GDM1 (cell line): ENCODE results near the gene S1PR4.
"Not testable (repeated sequence)": the region's sequence is repeated elsewhere in the genome, so short reads cannot be mapped to it uniquely, and the experiment has no call there.

ENCODE experiments used
- DNase-seq: peaks from one replicate; lab custom pipeline; 2025; lab: John Stamatoyannopoulos, UW

S1PR4 gene

DNA sequence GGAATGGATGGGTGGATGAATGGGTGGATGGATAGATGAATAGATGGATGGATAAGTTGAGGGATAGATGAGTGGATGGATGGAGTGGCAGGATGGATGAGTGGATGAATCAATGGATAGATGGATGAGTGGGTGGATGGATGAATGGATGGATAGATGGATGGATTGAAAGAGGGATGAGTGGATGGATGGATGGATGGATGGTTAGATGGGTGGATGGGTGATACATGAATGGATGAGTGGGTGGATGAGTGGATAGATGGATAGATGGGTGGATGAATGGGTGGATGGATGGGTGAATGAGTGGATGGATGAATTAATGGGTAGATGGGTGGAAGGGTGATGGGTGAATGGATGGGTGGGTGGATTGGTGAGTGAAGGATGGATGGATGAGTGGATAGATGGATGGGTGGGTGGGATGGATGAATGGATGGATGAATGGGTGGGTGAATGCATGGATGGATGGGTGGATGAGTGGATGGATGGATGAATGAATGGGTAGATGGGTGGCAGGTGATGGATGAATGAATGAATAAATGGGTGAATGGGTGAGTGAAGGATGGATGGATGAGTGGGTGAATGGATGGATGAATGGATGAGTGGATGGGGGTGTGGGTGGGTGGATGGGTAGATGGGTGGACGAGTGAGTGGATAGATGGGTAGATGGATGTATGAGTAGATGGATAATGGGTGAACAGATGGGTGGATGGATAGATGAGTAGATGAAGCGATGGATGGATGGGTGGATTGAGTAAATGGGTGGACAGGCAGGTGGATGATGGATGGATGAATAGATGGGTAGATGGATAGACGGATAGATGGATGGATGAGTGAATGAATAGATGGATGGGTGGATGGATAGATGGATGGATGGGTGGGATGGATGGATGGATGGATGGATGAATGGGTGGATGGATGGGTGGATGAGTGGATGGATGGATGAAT, 25.0 kb upstream of the S1PR4 start:
- DNase-seq: no peak

- not testable (repeated sequence) for DNase-seq
Measured at GRCh38 chr19:3154447-3154846, 24.1 kb upstream of the S1PR4 start.

DNA sequence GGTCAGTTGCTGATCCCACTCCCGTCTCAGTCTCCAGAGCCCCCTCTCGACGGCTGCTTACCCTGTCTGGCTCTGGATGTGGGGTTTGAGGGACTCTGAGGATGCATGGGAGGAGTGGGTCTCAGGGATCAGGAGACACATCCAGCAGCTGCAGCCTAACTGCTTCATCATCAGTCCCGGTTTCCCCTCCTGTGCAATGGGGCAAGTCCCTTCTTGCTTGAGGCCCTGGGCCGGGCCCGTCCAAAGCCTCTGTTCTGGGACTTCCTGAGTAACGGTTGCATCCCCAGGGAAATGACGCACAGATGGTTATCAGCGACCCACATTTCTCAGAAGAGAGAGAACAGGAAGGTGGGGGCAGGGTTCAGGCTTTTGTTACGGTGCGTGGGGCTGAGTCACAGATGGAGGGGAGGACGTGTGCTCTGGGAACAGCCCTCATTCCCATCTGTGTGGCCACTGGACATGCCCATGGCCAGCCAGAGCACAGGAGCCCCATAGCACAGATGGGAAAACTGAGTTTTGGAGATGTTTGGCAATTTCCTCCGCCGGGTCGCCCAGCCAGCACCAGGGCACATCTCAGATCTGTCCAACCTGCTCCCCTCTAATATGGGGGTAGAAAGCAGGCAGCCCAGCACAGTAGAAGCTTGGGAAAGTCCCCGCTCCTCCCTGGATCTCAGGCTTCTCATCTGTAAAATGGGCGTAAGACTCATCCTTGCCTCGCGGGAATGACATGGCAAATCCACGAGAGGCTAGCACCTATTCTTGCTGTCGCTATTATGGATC, 23.4 kb upstream of the S1PR4 start:
- peak; percentile 94 for DNase-seq

GRCh38 chr19:3157096-3157845, 21.3 kb upstream of the S1PR4 start:
- no peak for DNase-seq

- no peak for DNase-seq
Measured at GRCh38 chr19:3159565-3159964, 19.0 kb upstream of the S1PR4 start.

DNA sequence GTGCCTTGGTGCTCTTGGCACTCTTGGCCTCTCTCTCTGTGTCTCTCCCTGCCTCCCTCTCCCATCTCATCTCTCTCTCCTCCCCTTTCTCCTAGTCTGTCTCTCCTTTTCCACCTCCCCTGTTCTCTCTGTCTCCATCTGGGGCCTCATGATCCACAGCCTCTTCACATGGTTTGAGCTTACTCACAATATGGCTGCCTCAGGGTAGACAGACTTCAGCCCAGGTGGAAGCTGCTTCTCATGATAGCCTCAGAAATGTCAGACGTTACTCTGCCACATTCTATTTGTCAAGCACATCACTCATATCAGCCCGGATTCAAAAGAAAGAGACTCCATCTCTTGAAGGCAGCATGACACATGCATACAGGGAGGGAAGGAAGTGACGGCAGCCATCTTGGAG, 18.4 kb upstream of the S1PR4 start:
- DNase-seq: no peak

DNA sequence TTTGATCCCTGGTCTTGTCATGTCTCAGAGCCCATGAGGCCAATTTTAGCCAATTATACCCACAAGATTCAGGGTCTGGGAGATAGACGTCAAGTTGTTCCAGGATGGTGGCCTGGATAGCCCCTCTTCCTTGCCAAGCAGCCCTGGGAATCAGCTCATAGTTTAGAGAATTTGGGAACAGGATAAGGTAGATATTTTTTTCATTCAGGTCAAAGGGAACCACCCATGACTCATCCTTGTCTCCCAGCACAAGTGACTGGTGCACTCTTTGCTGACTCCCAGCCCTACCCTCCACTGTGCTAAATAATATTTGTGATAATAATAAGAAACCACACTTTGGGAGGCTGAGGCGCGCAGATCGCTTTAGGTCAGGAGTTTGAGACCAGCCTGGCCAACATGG, 17.1 kb upstream of the S1PR4 start:
- no peak for DNase-seq

DNA sequence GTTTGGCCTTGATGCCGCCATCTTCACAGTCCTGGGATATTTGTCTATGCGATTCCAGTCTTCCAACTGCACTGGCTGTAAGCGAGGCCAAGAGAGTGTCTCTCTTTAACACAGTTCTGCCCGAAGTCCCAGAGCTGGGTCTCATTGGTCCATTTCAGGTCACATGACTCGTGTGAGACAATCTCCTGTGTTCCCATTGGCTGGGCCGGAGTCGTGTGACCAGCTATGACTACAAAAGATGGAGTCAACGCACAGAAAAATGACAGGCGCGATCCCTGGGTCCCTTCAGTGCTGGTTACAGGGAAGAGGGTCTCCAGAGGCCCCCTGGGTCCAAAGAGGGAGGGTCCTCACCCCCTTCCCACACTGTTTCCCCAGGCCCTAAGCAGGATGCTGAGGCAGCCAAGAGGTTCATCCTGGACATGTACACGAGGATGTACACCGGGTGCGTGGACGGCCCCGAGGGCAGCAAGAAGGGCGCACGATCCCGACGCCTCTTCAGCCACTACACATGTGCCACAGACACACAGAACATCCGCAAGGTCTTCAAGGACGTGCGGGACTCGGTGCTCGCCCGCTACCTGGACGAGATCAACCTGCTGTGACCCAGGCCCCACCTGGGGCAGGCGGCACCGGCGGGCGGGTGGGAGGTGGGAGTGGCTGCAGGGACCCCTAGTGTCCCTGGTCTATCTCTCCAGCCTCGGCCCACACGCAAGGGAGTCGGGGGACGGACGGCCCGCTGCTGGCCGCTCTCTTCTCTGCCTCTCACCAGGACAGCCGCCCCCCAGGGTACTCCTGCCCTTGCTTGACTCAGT, 15.9 kb upstream of the S1PR4 start:
- peak; percentile 21 for DNase-seq

- peak; percentile 32 for DNase-seq
Measured at GRCh38 chr19:3163230-3163886, 15.2 kb upstream of the S1PR4 start.

DNA sequence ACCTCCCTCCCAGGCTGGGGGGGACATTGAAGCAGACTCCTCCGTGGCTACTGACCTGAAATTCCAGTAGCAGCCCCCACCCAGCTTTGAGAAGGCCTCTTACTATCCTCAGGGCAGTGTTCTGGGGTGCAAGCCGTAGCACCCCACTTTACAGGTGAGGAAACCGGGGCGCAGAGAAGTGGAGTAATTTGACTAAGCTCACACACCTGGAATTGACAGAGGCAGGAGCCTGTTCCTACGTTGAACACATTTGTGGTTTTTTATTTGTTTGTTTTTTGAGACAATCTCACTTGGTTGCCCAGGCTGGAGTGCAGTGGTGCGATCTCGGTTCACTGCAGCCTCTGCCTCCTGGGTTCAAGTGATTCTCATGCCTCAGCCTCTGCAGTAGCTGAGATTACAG, 14.6 kb upstream of the S1PR4 start:
- no peak for DNase-seq

DNA sequence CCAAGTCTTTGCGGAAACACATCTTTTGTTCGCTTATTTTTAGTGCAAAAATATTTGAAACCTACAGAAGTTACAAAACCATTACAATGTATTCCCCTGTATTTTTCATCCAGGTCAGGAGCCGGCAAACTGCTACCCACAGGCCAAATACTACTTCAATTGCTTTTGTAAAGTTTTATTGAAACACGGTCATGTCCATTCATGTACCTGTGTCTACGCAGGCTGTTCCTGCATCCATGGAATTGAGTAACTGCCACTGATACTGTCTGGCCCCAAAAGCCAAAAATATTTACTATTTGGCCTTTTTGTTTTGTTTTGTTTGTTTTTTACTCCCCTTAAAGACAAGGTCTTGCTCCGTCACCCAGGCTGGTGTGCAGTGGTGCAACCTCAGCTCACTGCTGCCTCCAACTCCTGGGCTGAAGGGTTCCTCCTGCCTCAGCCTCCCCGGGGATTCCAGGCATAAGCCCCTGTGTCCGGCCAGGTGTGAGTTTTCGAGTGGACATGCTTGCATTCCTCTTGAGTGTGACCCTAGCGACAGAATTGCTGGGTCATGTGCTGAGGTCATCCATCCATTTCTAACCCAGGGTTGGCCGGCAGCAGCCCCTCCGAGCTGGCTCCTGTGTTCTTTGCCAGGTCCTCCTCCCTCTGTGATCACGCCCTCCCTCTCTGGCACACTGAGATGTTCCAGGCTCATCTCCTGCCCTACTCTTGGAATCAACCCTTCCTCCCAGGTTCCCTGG, 10.9 kb upstream of the S1PR4 start:
- DNase-seq: no peak

DNA sequence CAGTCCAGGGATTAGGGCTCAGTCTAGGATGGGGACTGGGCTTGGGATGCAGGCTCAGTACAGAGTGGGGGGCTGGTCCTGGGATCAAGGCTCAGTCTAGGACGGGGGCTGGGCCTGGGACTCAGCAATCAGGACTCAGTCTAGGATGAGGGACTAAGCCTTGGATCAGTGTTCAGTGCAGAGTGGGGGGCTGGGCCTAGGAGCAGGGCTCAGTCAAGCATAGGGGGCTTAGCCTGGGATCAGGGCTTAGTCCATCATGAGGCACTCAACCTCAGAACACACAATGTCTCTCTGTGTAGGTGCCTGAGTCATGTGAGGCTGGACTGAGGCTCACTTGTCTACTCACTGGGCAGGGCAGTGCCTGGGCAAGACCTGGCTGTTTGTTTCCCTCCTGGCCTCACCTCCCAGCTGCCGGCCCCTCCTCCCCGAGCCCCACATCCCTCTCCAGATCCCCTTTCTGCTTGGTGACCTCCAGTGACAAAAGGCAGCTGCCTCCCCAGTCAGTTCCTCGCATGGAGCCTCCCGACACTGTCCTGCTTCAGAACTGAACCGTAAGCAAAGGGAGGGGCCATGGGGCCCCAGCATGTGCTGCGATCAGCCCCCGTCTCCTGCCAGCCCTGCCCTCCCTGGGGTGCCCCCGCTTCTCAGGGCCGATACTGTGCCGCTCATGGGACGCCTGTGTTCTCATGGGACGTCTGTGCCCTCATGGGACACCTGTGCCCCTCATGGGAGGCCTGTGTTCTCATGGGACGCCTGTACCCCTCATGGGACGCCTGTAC, 6.5 kb upstream of the S1PR4 start:
- DNase-seq: no peak

DNA sequence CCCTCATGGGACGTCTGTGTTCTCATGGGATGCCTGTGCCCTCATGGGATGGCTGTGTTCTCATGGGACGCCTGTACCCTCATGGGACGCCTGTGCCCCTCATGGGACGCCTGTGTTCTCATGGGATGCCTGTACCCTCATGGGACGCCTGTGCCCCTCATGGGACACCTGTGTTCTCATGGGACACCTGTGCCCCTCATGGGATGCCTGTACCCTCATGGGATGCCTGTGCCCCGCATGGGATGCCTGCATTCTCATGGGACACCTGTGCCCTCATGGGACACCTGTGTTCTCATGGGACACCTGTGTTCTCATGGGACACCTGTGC, 5.9 kb upstream of the S1PR4 start:
- DNase-seq: not testable (repeated sequence)

DNA sequence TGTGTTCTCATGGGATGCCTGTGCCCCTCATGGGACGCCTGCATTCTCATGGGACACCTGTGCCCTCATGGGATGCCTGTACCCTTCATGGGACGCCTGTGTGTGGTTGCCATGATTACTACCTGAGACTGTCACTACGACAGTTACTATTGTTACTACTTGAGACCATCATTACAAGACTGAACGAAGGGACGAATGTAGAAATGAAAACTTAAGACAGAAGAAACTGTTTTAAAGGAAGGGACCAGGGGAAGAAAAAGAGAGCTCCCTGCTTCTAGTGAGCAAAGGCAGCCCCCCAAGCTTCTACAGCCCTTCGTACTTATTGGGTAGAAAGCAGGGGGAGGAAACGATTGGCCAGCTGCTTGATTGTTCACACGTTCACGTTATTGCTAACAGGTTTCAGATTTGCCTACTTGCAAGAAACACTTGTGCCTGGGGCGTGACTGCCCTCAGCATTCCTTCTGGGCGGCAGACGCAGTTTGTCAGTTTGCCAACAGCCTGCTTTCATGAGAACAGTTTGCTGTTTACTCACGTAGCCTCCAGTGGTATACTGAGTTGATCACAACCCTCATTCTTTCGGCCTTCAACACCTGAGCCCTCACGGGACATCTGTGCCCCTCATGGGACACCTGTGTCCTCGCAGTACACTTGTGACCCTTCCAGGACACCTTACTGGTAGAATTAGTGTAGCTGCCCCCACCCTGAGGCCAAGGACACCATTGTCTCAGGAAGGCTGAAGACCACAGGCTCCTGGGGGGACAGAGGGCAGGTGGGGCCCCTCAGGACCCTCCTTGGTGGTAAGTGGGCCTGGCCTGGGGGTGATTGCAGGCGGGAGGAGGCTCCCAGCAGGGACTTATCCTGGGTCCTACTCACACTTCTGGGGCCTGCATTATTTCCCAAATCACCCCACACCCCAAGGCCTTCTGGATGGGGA, 2.5 kb upstream of the S1PR4 start:
- no peak for DNase-seq

GRCh38 chr19:3176715-3177501, 1.7 kb upstream of the S1PR4 start:
- peak; percentile 10 for DNase-seq

DNA sequence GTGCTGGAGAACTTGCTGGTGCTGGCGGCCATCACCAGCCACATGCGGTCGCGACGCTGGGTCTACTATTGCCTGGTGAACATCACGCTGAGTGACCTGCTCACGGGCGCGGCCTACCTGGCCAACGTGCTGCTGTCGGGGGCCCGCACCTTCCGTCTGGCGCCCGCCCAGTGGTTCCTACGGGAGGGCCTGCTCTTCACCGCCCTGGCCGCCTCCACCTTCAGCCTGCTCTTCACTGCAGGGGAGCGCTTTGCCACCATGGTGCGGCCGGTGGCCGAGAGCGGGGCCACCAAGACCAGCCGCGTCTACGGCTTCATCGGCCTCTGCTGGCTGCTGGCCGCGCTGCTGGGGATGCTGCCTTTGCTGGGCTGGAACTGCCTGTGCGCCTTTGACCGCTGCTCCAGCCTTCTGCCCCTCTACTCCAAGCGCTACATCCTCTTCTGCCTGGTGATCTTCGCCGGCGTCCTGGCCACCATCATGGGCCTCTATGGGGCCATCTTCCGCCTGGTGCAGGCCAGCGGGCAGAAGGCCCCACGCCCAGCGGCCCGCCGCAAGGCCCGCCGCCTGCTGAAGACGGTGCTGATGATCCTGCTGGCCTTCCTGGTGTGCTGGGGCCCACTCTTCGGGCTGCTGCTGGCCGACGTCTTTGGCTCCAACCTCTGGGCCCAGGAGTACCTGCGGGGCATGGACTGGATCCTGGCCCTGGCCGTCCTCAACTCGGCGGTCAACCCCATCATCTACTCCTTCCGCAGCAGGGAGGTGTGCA, 587 bp downstream of the S1PR4 start:
- no peak for DNase-seq

DNA sequence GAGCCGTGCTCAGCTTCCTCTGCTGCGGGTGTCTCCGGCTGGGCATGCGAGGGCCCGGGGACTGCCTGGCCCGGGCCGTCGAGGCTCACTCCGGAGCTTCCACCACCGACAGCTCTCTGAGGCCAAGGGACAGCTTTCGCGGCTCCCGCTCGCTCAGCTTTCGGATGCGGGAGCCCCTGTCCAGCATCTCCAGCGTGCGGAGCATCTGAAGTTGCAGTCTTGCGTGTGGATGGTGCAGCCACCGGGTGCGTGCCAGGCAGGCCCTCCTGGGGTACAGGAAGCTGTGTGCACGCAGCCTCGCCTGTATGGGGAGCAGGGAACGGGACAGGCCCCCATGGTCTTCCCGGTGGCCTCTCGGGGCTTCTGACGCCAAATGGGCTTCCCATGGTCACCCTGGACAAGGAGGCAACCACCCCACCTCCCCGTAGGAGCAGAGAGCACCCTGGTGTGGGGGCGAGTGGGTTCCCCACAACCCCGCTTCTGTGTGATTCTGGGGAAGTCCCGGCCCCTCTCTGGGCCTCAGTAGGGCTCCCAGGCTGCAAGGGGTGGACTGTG, 1.2 kb downstream of the S1PR4 start:
- DNase-seq: no peak
